Gastrocnemius medialis (tissue), 4 donors: ENCODE results near the gene UNC5A. TPM values are rescaled to one million over a fixed set of nuclear protein-coding genes. Genes with fewer than 3 reads are reported as not detected.

Source experiments
- ATAC-seq, 2 donors: fragments of 150-250 bp; one replicate each; pipeline ENCODE4 v1.9.1; 2016
- DNase-seq, 2 donors: peaks; one replicate each; pipeline ENCODE4 v3.0.0-alpha.2; 2019
- H3K27ac ChIP-seq, 4 donors: fragments of 200-600 bp; sonication (generic); 1 replicate in 1 of 4; 2 replicates in 3 of 4; pipeline ENCODE4 v1.5.1; 2016 to 2018; ENCODE audit warnings: mild to moderate bottlenecking in 2 of 4, moderate library complexity in 1 of 4
- H3K27me3 ChIP-seq, 3 donors: fragments of 200-600 bp; sonication (generic) in 2 of 3; 1 replicate in 1 of 3; 2 replicates in 2 of 3; pipeline versions ENCODE4 v1.5.1 to v1.6.0; 2016 to 2019; ENCODE audit warnings: mild to moderate bottlenecking in 1 of 3, moderate library complexity in 1 of 3
- H3K36me3 ChIP-seq, 2 donors: fragments of 200-600 bp; sonication (generic) in 1 of 2; one replicate each; pipeline ENCODE4 v1.5.1; 2017 to 2018
- H3K4me1 ChIP-seq, 2 donors: fragments of 200-600 bp; sonication (generic) in 1 of 2; one replicate each; pipeline ENCODE4 v1.5.1; 2016 to 2017; ENCODE audit warnings: mild to moderate bottlenecking in 2 of 2
- H3K4me3 ChIP-seq, 4 donors: fragments of 200-600 bp; sonication (generic) in 3 of 4; 1 replicate in 1 of 4; 2 replicates in 3 of 4; pipeline ENCODE4 v1.5.1; 2016 to 2019; ENCODE audit warnings: mild to moderate bottlenecking in 2 of 4
- H3K9me3 ChIP-seq, 3 donors: fragments of 200-600 bp; sonication (generic) in 2 of 3; 1 replicate in 1 of 3; 2 replicates in 2 of 3; pipeline ENCODE4 v1.5.1; 2016 to 2019
- POLR2A ChIP-seq, 2 donors: fragments of 450-650 bp; IDR thresholded peaks; one replicate each; pipeline ENCODE4 v1.6.1; 2017; ENCODE audit warnings: antibody characterized with exemption in 2 of 2, mild to moderate bottlenecking in 2 of 2, moderate library complexity in 2 of 2
- in situ Hi-C, 4 donors: fragments of 200-750 bp; cut with MboI; loops; one replicate each; pipeline versions ENCODE4 v1.15.0 to v1.8.0; 2017; ENCODE audit warnings: low sequenced_read_pairs in 4 of 4
- intact Hi-C: fragments of 100-400 bp; cut with DNase I; formaldehyde crosslinking; loops from one replicate; pipeline ENCODE4 v1.15.1; 2023; ENCODE audit warnings: low total_unique reads
- total RNA-seq, 4 donors: library from RNA; depleted of rRNA; stranded (reverse); fragments of >200 nt; gene quantifications; one replicate each; pipeline versions ENCODE4 v1.1.0 to v1.2.3, GENCODE V29; 2016
- TF ChIP-seq, protein P1 (sequence below), 5 experiments: fragments of 450-650 bp in 3 of 5; fragments of 200-600 bp in 2 of 5; sonication (generic) in 2 of 5; IDR thresholded peaks in 4 of 5; conservative IDR thresholded peaks in 1 of 5; 1 replicate in 4 of 5; 2 replicates in 1 of 5; pipeline ENCODE4 v1.5.1; 2016 to 2019; ENCODE audit warnings: antibody characterized with exemption in 5 of 5, mild to moderate bottlenecking in 3 of 5, moderate library complexity in 3 of 5

Gene UNC5A
- total RNA-seq, 4 donors from 2014 or later, result 0.10 to 0.55 TPM; not detected in 2

DNA sequence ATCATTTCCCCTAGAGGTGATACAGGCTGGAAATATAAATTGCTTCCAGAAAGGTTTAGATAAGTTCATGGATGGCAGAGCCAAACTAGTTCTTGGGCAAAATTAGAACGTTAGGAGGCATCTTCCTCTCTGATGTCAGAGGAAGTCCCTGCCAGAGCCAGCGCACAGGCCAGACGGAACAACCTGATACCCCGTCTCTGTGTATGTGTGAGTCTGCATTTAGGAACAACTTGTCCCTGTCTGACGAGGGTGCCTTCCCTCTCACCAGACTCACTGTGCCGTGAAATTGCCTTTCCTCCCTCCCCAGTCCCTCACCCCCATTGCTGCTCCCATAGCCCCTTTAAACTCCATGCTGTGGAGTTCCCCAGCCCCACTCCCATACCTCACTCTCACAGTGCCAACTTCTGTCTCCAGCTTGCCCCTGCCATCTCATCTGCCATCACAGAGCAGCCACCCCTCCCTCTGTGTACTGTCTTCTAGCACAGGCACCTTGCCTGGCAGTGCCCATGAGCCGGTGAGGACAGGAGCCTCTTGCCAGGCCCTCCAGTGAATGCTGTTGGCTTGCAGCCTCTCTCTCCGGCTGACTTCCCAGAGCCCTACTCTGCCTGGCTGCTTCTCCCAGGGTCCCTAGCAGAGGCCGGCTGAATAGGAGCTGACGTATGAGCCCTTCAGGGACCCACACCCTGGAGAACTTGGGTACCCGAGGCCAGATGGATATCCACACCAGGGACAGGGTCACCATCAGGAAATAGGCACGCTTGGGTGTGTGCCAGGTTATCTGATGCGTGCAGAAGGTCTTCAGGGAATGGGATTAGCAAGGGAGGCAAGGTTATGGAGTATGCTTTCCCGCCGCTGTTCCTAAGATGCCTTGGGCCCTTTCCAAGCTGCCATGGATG lies 26.7 kb downstream of the UNC5A start:
- DNase-seq (no peak), ATAC-seq (no peak)
- peaks cover 0 to 20% (median 7%) of the 10 kb centered on the region in 3 donors for H3K27me3 ChIP-seq
- no peaks in the 10 kb centered on the region for H3K4me1 ChIP-seq
- H3K9me3 ChIP-seq, result no peaks in the 10 kb centered on the region
- H3K4me3 ChIP-seq, result no peak overlapping the region
- in situ Hi-C loops, result no loop called here
- no peak overlapping the region for H3K27ac ChIP-seq
- no peaks in the 10 kb centered on the region for H3K36me3 ChIP-seq
- intact Hi-C loops, result no loop called here
- TF ChIP-seq, protein P1, sequence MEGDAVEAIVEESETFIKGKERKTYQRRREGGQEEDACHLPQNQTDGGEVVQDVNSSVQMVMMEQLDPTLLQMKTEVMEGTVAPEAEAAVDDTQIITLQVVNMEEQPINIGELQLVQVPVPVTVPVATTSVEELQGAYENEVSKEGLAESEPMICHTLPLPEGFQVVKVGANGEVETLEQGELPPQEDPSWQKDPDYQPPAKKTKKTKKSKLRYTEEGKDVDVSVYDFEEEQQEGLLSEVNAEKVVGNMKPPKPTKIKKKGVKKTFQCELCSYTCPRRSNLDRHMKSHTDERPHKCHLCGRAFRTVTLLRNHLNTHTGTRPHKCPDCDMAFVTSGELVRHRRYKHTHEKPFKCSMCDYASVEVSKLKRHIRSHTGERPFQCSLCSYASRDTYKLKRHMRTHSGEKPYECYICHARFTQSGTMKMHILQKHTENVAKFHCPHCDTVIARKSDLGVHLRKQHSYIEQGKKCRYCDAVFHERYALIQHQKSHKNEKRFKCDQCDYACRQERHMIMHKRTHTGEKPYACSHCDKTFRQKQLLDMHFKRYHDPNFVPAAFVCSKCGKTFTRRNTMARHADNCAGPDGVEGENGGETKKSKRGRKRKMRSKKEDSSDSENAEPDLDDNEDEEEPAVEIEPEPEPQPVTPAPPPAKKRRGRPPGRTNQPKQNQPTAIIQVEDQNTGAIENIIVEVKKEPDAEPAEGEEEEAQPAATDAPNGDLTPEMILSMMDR (IDR thresholded peaks at IDR 0.05 in 4 of 5, conservative IDR thresholded peaks at IDR 0.05 in 1 of 5), result no peak
- TF ChIP-seq POLR2A (IDR thresholded peaks at IDR 0.05), result no peak

DNA sequence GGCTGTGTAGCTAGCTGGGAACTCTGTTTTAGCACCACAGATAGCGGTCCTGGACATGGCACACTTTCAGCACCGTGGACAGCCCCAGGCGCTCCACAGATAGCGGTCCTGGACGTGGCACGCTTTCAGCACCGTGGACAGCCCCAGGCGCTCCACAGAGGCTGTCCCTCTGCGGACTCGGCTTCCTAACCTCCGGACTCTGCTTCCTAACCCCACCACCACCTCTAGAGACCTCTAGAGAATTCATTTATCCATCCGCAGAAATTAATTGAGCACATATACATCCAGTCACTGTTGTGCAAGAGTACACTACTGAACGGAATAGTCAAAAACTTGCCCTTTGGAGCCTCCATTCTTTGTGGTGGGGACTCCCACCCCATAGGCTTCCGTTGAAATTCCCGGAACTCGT lies 27.4 kb downstream of the UNC5A start:
- H3K36me3 ChIP-seq, result no peaks in the 10 kb centered on the region
- H3K27ac ChIP-seq, result no peak overlapping the region
- no peak for TF ChIP-seq POLR2A (IDR thresholded peaks at IDR 0.05)
- no peak overlapping the region for H3K4me3 ChIP-seq
- in situ Hi-C loops, result no loop called here
- DNase-seq (peak; percentile 48 to 52), ATAC-seq (no peak)
- H3K9me3 ChIP-seq, result no peaks in the 10 kb centered on the region
- no peaks in the 10 kb centered on the region for H3K4me1 ChIP-seq
- intact Hi-C loops, result no loop called here
- H3K27me3 ChIP-seq, result peaks cover 0 to 18% (median 7%) of the 10 kb centered on the region in 3 donors

DNA sequence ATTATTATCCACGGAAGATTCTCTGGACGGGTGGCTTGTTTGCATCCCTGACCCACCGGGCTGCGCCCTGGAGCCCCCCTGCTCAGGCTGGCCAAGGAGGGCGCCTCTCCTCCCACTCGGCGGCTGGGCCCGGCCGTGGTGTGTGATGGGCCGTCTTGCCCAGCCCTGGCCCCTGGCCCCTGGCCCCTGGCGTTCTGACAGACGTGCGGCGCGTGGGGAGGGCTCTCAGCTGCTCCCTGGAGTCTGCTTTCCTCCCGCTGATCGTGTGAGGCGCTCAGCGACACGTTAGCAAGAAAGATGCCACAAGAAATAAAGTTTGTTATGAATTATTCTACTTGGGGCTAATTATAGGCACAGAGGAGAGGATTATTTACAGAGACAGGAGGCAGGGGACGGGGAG lies 33.3 kb downstream of the UNC5A start:
- in situ Hi-C loops (no loop called here), intact Hi-C loops (no loop called here)
- peaks cover 20 to 44% (median 39%) of the 10 kb centered on the region in 3 donors for H3K27me3 ChIP-seq

DNA sequence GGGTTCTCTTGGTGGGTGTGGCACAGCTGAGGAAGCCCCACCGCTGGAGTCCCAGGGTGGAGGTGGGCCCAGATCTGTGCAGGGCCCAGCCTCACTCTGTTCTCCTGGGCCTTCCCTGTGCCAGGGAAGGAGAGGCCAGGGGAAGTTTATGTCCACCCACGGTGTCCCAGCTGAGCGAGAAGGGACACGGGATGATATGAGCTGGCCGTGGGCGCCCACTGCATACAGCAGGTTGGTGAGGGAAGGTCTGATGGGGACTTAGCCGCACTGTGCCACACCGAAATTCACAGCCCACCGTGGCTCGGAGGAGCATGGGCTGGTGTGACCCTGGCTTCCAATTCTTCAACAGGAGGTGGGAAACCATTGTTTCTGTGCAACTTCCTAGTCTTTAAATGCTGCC lies 33.9 kb downstream of the UNC5A start:
- Histone ChIP-seq H3K4me3 (no peak overlapping the region), H3K27ac (no peak overlapping the region), H3K9me3 (no peaks in the 10 kb centered on the region), H3K36me3 (no peaks in the 10 kb centered on the region), H3K27me3 (peaks cover 20 to 46% (median 39%) of the 10 kb centered on the region in 3 donors), H3K4me1 (no peaks in the 10 kb centered on the region)
- DNase-seq, result no peak
- in situ Hi-C loops (no loop called here), intact Hi-C loops (no loop called here)
- TF ChIP-seq POLR2A (IDR thresholded peaks at IDR 0.05), result no peak
- TF ChIP-seq, protein P1 (IDR thresholded peaks at IDR 0.05 in 4 of 5, conservative IDR thresholded peaks at IDR 0.05 in 1 of 5), result no peak
- ATAC-seq, result no peak

More for the DNA sequence above, 33.3 kb downstream of the UNC5A start:
- no peak for TF ChIP-seq POLR2A (IDR thresholded peaks at IDR 0.05)
- TF ChIP-seq, protein P1 (IDR thresholded peaks at IDR 0.05 in 4 of 5, conservative IDR thresholded peaks at IDR 0.05 in 1 of 5), result no peak
- no peak overlapping the region for H3K27ac ChIP-seq
- H3K9me3 ChIP-seq, result no peaks in the 10 kb centered on the region
- no peak for ATAC-seq
- DNase-seq, result no peak
- no peaks in the 10 kb centered on the region for H3K4me1 ChIP-seq
- H3K4me3 ChIP-seq, result no peak overlapping the region
- no peaks in the 10 kb centered on the region for H3K36me3 ChIP-seq

DNA sequence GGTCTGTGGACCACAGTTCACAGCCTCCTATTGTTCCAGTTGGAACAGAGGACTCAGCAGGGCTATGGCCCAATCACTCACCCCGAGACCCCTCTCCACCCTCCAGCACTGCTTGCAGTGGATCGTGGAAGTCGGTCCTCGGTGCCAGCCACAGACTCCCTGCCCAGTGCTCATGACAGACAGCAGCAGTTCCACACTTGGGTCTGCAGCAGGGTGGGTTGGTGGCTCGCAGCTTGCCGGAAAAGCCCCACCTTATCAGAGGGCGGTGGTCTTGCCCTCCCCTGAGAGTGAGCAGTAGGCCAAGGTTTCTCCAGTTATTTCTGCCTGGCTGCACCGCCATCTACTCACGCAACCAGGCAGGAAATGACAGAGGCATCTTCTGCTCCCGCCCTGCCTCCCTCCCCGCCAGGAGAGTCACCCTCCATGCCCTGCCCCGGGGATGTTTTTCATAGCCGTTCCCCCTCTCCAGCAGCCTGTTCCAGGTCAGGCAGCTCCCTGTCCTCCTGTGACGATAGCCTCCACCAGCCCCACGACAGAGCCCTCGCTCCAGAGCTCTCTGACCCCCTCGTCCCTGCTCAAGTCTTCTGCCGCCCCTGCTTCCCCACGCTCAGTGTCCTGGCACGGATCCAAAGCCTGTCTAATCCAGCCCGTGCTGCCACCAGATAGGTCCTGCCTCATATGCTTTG lies 34.5 kb downstream of the UNC5A start:
- DNase-seq, result no peak
- no peaks in the 10 kb centered on the region for H3K9me3 ChIP-seq
- ATAC-seq, result no peak
- H3K27me3 ChIP-seq, result peaks cover 20 to 52% (median 40%) of the 10 kb centered on the region in 3 donors
- no peaks in the 10 kb centered on the region for H3K36me3 ChIP-seq
- H3K4me1 ChIP-seq, result no peaks in the 10 kb centered on the region
- no peak overlapping the region for H3K27ac ChIP-seq
- in situ Hi-C loops, result no loop called here
- intact Hi-C loops, result no loop called here
- H3K4me3 ChIP-seq, result no peak overlapping the region
- no peak for TF ChIP-seq POLR2A (IDR thresholded peaks at IDR 0.05)
- TF ChIP-seq, protein P1 (IDR thresholded peaks at IDR 0.05 in 4 of 5, conservative IDR thresholded peaks at IDR 0.05 in 1 of 5), result no peak
